Stromal cell of bone marrow (primary cell): ENCODE data around the gene KRT82.
"Not testable (repeated sequence)": the region's sequence is repeated elsewhere in the genome, so short reads cannot be mapped to it uniquely, and the experiment has no call there.

Experiments
- DNase-seq: peaks from one replicate; pipeline ENCODE4 v3.0.0-alpha.2; 2012; ENCODE audit warnings: low read depth

Gene KRT82

GRCh38 chr12:52359621-52360061 is 46.5 kb downstream of the KRT82 start:
- no peak for DNase-seq

GRCh38 chr12:52358575-52359350 is 47.4 kb downstream of the KRT82 start:
- DNase-seq, result no peak

GRCh38 chr12:52356762-52357580 is 49.2 kb downstream of the KRT82 start:
- DNase-seq, result no peak

- no peak for DNase-seq
These were observed 49.9 kb downstream of the KRT82 start for GRCh38 chr12:52356031-52356761.

- DNase-seq, result no peak
These were observed 51.0 kb downstream of the KRT82 start for GRCh38 chr12:52355176-52355575.

- DNase-seq, result no peak
These were observed 51.9 kb downstream of the KRT82 start for GRCh38 chr12:52354200-52354599.

GRCh38 chr12:52353766-52354165 is 52.4 kb downstream of the KRT82 start:
- no peak for DNase-seq

GRCh38 chr12:52352951-52353350 is 53.2 kb downstream of the KRT82 start:
- no peak for DNase-seq

- no peak for DNase-seq
These were observed 54.7 kb downstream of the KRT82 start for GRCh38 chr12:52351196-52352059.

- no peak for DNase-seq
These were observed 55.3 kb downstream of the KRT82 start for GRCh38 chr12:52350786-52351185.

GRCh38 chr12:52350021-52350620 is 56.0 kb downstream of the KRT82 start:
- no peak for DNase-seq

- DNase-seq, result no peak
These were observed 56.9 kb downstream of the KRT82 start for GRCh38 chr12:52349196-52349595.

- no peak for DNase-seq
These were observed 58.3 kb downstream of the KRT82 start for GRCh38 chr12:52347551-52348510.

- DNase-seq, result no peak
These were observed 59.1 kb downstream of the KRT82 start for GRCh38 chr12:52347016-52347415.

GRCh38 chr12:52346593-52346992 is 59.5 kb downstream of the KRT82 start:
- DNase-seq, result no peak

- DNase-seq, result not testable (repeated sequence)
These were observed 61.1 kb downstream of the KRT82 start for GRCh38 chr12:52345041-52345440.

- DNase-seq, result no peak
These were observed 62.0 kb downstream of the KRT82 start for GRCh38 chr12:52344111-52344510.
